Nephron (organoid): ENCODE data around the gene SULF2.

Experiments used
- H3K27ac Mint-ChIP-seq, 3 experiments: 2 replicates each; pipeline ENCODE4 v1.8.0; 2020; ENCODE audit warnings: mixed read lengths in 3 of 3, mild to moderate bottlenecking in 2 of 3, moderate library complexity in 1 of 3
- H3K27me3 Mint-ChIP-seq: 2 replicates; pipeline ENCODE4 v1.8.0; 2021; ENCODE audit warnings: low read depth, mild to moderate bottlenecking, moderate library complexity, mixed read lengths
- H3K36me3 Mint-ChIP-seq: 2 replicates; pipeline ENCODE4 v1.8.0; 2020; ENCODE audit warnings: low read depth, mixed read lengths
- H3K4me1 Mint-ChIP-seq: 2 replicates; pipeline ENCODE4 v1.8.0; 2020; ENCODE audit warnings: mixed read lengths
- H3K4me3 Mint-ChIP-seq, 3 experiments: 2 replicates each; pipeline ENCODE4 v1.8.0; 2020; ENCODE audit warnings: mild to moderate bottlenecking in 3 of 3, mixed read lengths in 3 of 3, moderate library complexity in 2 of 3
- H3K9me3 Mint-ChIP-seq: 2 replicates; pipeline ENCODE4 v1.8.0; 2020; ENCODE audit warnings: mixed read lengths
- CTCF ChIP-seq, 3 experiments: fragments of 200-600 bp; sonication (generic); IDR thresholded peaks; one replicate each; pipeline ENCODE4 v1.5.0; 2021; ENCODE audit warnings: antibody characterized with exemption in 3 of 3; ENCODE audit not compliant: unreplicated experiment in 3 of 3

Gene SULF2

GRCh38 chr20:47672886-47673670, 112.2 kb downstream of the SULF2 start:
- Mint-ChIP-seq H3K27ac (no peak overlapping the region), H3K9me3 (no peaks in the 10 kb centered on the region), H3K36me3 (peaks cover 30% of the 10 kb centered on the region), H3K4me3 (no peak overlapping the region), H3K27me3 (peaks cover 5% of the 10 kb centered on the region), H3K4me1 (no peaks in the 10 kb centered on the region)
- TF ChIP-seq CTCF (IDR thresholded peaks at IDR 0.05; ENCODE audit: unreplicated experiment in 3 of 3) = no peak

GRCh38 chr20:47672166-47672565, 113.1 kb downstream of the SULF2 start:
- Mint-ChIP-seq H3K9me3 (no peaks in the 10 kb centered on the region), H3K27ac (no peak overlapping the region), H3K4me1 (no peaks in the 10 kb centered on the region), H3K36me3 (peaks cover 30% of the 10 kb centered on the region), H3K27me3 (peaks cover 6% of the 10 kb centered on the region), H3K4me3 (no peak overlapping the region)
- no peak for TF ChIP-seq CTCF (IDR thresholded peaks at IDR 0.05; ENCODE audit: unreplicated experiment in 3 of 3)

- H3K36me3 Mint-ChIP-seq = peaks cover 29% of the 10 kb centered on the region
- no peak for TF ChIP-seq CTCF (IDR thresholded peaks at IDR 0.05; ENCODE audit: unreplicated experiment in 3 of 3)
- no peak overlapping the region for H3K27ac Mint-ChIP-seq
- H3K27me3 Mint-ChIP-seq = peaks cover 8% of the 10 kb centered on the region
- no peaks in the 10 kb centered on the region for H3K9me3 Mint-ChIP-seq
- no peak overlapping the region for H3K4me3 Mint-ChIP-seq
- no peaks in the 10 kb centered on the region for H3K4me1 Mint-ChIP-seq
Measured at GRCh38 chr20:47670913-47671312, 114.4 kb downstream of the SULF2 start.

GRCh38 chr20:47669927-47670890, 115.1 kb downstream of the SULF2 start:
- TF ChIP-seq CTCF (IDR thresholded peaks at IDR 0.05; ENCODE audit: unreplicated experiment in 3 of 3) = no peak
- Mint-ChIP-seq H3K4me3 (no peak overlapping the region), H3K27ac (peak overlapping the region in 1 of 3 experiments; percentile 50), H3K27me3 (peaks cover 8% of the 10 kb centered on the region), H3K9me3 (no peaks in the 10 kb centered on the region), H3K4me1 (no peaks in the 10 kb centered on the region), H3K36me3 (peaks cover 27% of the 10 kb centered on the region)

- H3K27ac Mint-ChIP-seq = peak overlapping the region in 1 of 3 experiments; percentile 50
- H3K4me1 Mint-ChIP-seq = peaks cover 5% of the 10 kb centered on the region
- H3K4me3 Mint-ChIP-seq = no peak overlapping the region
- no peak for TF ChIP-seq CTCF (IDR thresholded peaks at IDR 0.05; ENCODE audit: unreplicated experiment in 3 of 3)
- no peaks in the 10 kb centered on the region for H3K9me3 Mint-ChIP-seq
- H3K27me3 Mint-ChIP-seq = peaks cover 8% of the 10 kb centered on the region
- peaks cover 27% of the 10 kb centered on the region for H3K36me3 Mint-ChIP-seq
Measured at GRCh38 chr20:47669489-47669888, 115.8 kb downstream of the SULF2 start.
